Mammary epithelial cell (primary cell): ENCODE data around the gene PTPRC.

ENCODE experiments used
- CTCF ChIP-seq, 2 donors: IDR thresholded peaks in 1 of 2; conservative IDR thresholded peaks in 1 of 2; 2 replicates each; pipeline ENCODE4 v1.5.1; 2011 to 2012; ENCODE audit warnings: inconsistent platforms in 2 of 2, low read length in 2 of 2, mild to moderate bottlenecking in 2 of 2, control low read depth in 1 of 2, low read depth in 1 of 2; ENCODE audit not compliant: insufficient read depth in 1 of 2; ENCODE audit errors: extremely low read depth in 1 of 2
- EZH2 ChIP-seq: IDR thresholded peaks from 2 replicates; pipeline ENCODE4 v1.6.1; 2012; ENCODE audit warnings: low read length, inconsistent platforms, borderline replicate concordance

DNA sequence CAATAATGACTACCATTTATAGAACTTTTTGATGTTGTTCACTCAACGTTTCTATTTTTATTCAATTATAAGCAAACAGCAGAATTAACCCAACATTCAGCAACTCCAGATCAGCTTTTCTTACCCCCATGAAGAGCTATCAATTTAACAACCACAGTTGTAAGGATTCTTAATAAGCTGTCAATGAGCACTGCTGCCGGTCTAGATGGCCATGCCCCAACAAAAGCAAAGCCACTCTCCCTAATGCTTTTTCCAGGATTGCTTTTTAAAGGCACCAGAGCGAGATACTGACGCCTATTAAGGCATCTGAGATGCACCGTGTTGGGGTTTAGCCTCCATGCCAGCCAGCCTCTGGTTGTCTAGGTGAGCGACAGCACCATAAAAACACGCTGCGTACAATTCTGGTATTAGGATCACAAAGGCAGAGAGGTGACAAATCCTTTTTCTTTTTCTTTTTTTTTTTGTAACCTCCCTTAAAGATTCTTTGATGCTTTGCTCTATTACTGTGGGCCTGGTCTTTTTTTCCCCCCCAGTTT is 39.5 kb downstream of the PTPRC start:
- TF ChIP-seq CTCF (conservative IDR thresholded peaks at IDR 0.05 in 1 of 2, IDR thresholded peaks at IDR 0.05 in 1 of 2; ENCODE audit: extremely low read depth in 1 of 2, insufficient read depth in 1 of 2, low read depth in 1 of 2, low read length in 2 of 2), result no peak
- TF ChIP-seq EZH2, result no peak
